Inflammatory macrophage treated with lipopolysaccharide for 1 hour (primary cell): ENCODE measurements around the gene DARS1.
"Not testable (repeated sequence)": the region's sequence is repeated elsewhere in the genome, so short reads cannot be mapped to it uniquely, and the experiment has no call there.

Experiments
- DNase-seq, 2 donors: peaks; one replicate each; pipeline ENCODE4 v3.0.0-alpha.2; 2020 to 2022

DARS1 gene

GRCh38 chr2:135975702-135976101, 9.7 kb downstream of the DARS1 start:
- DNase-seq: no peak

DNA sequence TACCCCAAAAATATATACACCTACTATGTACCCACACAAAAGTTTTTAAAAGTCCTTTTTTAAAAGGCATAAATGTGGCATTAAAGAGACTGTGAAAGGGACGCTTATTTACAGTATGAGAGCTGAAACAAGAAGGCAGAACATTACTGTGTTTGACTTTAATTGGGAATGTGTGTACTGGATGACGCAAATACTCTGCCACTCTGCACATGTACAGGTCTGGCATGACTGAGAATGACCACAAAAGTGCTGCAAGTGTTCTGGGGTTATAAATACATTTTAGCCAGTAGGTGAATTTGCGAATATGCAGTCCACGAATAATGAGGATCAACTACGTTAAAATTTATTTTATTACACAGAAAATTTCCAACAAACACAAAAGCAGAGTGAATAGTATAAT, 11.4 kb downstream of the DARS1 start:
- DNase-seq: no peak

DNA sequence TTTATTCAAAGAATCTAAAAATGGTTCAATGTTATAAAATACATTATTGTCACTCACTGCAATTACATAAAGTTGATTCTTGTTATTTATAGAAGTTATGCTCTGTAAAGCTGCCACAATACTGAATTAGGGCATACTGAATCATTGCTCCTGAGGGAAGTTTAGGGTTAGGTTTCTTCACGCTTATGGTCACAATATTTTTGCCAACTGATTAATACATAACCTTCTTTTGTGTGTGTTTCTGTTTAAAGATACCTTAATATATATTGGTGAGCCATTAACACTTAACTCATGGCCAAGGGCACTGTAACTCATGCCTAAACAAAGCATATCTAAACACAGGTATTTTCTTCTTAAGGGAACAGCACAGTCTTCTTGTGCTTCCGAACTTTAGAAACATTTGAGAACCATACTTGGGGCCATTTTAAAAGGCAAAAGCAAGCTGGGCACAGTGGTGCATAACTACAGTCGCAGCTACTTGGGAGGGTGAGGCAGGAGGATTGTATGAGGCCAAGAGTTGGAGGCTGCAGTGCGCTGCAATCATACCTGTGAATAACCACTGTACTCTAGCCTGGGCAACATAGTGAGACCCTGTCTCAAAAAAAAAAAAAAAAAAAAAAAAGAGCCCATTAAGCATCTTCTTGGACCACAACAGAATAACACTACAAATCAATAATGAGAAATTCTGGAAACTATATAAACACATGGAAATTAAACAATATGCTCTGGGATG, 15.6 kb downstream of the DARS1 start:
- DNase-seq: no peak

- no peak for DNase-seq
Measured at GRCh38 chr2:135965756-135966155, 19.7 kb downstream of the DARS1 start.

DNA sequence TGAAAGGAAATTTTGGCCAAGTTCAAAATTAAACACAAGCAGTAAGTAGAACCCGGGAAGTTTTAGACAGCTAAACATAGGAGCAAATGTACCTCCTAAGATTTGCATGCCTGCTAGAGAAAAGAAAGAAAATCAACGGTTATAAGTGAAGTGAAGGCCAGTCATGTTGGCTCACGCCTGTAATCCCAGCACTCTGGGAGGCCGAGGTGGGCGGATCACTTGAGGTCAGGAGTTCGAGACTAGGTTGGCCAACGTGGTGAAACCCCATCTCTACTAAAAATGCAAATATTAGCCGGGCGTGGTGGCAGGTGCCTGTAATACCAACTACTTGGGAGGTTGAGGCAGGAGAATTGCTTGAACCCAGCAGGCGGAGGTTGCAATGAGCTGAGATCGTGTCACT, 21.0 kb downstream of the DARS1 start:
- DNase-seq: not testable (repeated sequence)

GRCh38 chr2:135963841-135964240, 21.6 kb downstream of the DARS1 start:
- no peak for DNase-seq

DNA sequence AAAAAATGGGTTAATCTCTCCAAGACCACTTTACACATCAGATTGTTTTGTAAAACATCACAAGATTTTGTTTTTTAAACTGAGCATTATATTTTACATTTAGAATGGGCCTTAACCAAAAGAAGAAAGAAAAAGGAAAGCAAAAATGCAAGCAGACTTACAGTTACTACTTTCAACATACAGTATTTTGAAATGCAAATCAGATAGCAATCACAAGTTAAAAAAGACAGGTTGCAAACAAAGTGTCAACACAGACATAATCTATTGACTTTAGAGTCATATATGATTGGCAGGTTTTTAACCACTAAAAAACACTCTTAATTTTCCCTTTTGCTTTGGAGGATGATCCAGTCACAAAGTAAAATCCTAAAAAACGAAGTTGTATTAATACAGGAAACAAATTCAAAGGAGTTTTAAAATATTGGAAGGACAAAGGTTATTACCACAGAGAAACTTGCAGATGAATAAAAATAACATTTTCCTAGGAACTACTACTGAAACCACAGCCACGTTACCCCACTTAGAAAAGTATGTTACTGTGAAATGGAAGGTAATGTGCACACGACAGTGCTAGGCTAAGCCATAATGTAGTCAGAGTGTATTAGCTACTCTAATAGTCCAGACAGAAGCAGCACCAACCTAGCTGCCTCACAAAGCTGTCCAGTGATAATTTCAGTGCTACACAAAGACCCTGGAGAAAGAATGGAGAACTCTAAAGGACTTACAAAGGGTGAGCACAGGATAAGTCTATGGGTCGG, 22.9 kb downstream of the DARS1 start:
- DNase-seq: peak in 1 of 2 donors; percentile 13

DNA sequence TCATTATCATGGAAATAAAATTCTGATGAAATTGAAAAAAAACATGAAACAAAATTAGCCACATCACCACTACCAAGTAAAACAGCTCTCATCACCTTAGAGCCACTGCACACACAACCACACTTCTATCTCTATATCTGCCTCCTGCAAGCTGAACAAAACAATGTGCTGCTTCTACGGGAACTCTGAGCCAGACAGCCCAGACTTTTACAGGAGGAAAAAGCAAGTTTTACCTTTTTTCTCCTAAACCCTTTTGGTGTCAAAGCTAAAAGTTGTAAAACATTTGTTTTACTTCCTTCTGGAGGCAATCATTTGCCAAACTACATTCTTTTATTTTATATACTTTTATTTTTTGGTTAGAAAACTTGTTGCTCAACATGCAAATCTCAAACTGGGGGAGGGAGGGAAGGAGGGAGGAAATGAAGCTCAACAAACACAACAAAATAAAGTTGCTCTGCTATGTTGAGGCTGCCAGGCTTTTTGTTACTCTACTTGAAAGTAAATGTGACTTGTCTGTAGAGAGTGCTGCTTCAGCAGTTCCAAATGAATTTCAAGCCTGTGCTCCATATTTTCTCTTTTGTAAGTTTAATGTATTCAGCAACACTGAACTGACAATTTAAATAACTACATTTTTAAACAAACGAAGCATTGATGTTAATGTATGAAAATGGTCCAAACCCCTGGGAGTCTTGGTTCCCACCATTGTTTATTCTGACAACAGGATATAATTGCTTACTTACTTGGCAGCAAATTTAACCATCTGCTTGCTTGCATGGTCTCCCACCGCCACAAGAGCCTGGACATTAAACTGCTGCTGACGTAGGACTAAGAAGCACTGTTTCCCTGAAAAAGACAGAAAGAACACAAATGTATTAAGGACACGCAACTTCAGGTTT, 24.5 kb downstream of the DARS1 start:
- no peak for DNase-seq

- no peak for DNase-seq
Measured at GRCh38 chr2:135960150-135960549, 25.3 kb downstream of the DARS1 start.

GRCh38 chr2:135958927-135959326, 26.5 kb downstream of the DARS1 start:
- not testable (repeated sequence) for DNase-seq

GRCh38 chr2:135954020-135954601, 31.3 kb downstream of the DARS1 start:
- DNase-seq: no peak

- peak in 1 of 2 donors; percentile 7 for DNase-seq
Measured at GRCh38 chr2:135952891-135953290, 32.5 kb downstream of the DARS1 start.

DNA sequence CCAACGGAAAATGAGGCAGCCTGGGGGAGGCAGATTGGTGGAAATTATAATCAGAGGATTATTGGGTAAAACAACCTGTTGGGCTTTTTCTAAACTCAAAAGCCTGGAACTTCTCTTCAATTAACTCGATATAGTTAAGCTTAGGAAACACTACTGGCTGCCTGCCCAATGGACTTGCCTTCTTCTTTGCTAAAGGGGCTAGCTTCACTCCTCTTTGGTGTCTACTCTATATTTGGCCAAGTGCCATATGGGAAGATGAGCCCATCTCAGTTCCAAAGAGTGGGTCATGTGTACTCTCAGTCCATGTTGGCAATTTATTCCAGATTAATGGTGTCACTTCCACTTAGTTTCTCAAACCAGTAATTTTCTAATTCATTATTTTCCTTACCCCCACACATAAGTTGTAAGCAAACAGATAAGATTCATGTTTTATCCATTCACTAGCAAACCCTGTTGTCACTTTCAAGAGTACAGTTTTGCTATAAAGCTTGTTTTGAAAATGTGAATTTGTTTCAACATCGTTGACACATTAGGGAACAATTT, 34.3 kb downstream of the DARS1 start:
- DNase-seq: no peak

DNA sequence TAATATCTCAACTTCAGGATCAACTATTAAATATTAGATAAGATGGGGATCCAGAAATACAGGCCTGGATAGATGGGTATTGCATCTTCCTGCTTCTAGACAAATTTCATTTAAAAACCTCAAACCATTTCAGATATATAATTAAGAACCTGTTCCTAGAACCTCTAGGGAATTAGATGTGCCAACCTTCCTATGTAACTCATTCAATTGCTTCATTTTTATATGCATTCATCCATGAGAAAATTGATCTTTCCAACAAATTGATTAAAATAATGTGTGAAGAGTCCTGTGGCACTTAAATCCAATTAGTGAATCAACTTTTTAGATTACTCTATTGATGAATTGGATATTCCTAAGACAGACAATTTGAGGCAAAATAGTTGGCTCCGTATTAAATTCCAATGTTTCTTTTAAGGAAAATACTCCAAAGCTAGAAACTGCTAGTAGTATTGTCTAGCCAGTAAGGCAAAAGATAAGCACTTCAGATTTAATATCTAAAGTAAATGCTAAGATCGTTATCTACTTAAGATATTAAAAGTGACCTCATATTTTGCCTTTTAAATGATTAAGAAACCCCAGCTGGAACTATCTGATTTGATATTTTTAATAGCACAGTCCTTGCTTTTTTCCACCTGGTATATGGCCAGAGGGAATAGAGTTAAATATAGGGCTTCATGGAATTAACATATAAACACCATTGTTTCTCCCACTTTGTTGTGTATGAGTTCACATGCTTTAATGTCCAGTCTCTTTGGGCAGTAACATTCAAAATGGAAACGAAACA, 35.8 kb downstream of the DARS1 start:
- DNase-seq: no peak

DNA sequence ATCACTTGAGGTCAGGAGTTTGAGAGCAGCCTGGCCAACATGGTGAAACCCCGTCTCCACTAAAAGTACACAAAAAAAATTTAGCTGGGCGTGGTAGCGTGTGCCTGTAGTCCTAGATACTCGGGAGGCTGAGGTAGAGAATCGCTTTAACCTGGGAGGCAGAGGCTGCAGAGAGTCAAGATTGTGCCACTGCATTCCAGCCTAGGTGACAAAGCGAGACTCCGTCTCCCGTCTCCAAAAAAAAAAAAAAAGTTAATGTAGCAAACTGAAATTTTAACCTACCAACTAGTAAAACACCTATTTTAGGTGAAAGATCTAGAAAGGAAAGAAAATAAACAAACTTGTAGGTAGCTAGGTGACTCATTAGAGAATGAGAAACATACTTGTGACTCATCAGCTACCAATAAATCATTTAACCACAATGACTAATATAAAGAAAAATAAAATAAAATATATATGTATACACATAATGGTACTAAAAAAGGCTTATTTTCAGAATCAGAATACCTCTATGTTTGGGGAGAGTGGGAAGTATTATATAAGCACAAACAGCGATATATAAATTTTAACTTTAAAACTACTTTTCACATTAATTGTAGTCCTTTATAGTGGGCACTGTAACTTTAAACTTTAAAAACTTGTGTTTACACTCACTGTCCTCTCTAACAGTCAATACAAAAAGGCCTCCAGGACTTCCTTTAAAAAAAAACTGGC, 36.6 kb downstream of the DARS1 start:
- peak in 1 of 2 donors; percentile 5 for DNase-seq

- DNase-seq: no peak
Measured at GRCh38 chr2:135948141-135948540, 37.3 kb downstream of the DARS1 start.

DNA sequence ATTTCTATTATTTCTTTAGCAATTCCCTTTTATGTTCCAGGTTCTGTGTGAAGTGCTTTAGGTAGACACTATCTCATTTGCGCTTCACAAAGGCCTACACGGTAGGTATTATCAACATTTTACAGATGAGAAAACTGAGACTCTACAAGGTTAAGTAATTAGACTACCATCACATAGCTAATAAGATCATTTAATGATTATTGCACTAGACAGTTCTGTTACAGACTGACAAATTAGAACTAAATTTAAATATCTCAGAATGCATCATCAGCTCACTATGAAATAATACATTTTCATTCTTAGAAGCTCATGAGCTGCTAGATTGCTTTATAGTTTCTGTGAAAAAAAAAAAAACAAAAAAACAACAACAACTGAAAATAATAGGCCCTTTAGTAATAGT, 37.9 kb downstream of the DARS1 start:
- DNase-seq: no peak

DNA sequence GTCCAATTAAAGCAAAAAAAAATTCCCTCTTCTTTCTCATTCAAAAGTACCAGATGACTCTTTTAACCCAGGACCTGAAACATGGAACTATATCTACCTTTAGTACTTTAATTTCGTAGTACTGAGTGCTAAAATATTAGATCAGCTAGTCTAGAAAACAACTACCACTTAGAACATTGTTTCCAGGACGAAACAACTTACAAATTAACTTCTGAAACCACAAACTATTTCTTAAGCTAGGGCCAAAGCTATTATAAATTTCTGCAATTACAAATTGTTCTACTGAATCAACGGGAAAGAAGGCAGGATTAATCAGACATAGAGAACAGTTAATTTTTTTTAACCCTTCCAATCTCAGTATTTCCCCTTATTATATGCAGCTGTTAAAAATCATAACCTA, 39.9 kb downstream of the DARS1 start:
- no peak for DNase-seq

GRCh38 chr2:135944625-135945024, 40.8 kb downstream of the DARS1 start:
- no peak for DNase-seq

DNA sequence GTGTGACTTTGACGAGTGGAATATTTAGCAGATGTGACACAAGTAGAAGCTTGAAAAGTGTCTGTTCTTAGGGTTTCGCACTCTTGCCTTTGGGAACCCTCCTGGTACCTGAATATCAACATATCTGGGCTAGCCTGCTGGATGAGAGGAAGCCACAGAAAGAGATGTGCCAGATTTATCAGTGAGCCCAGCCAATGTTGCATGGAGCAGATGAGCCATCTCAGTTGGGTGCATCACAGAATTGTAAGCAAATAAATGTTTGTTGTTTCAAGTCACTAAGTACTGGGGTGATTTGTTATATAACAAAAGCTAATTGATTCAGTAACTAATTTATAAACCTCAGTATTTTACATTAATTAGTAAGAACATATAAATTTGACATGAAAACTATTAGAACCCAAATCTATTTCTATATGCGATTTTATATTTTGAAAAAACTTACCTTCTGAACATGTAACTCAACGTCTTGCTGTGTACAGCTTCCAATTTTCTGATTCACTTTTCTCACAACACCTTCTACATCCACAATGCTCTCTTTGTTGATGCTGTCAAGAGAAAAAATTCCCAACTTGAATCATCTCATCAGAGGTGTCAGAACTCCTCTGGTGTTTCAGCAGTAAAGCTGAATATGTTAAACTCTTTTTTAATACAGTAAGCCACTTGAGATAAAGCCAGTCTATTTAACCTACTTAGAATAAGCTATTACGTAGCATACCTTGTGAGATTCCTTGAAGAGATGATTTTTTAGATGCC, 42.3 kb downstream of the DARS1 start:
- no peak for DNase-seq
